Germinal center (tissue), 1 donor: ENCODE results near the gene ZNF320.
"Not testable (repeated sequence)": the region's sequence is repeated elsewhere in the genome, so short reads cannot be mapped to it uniquely, and the experiment has no call there.

Source experiments
- DNase-seq: peaks from one replicate; pipeline ENCODE4 v3.0.0; 2012; ENCODE audit warnings: mixed read lengths, low spot score

ZNF320 gene

DNA sequence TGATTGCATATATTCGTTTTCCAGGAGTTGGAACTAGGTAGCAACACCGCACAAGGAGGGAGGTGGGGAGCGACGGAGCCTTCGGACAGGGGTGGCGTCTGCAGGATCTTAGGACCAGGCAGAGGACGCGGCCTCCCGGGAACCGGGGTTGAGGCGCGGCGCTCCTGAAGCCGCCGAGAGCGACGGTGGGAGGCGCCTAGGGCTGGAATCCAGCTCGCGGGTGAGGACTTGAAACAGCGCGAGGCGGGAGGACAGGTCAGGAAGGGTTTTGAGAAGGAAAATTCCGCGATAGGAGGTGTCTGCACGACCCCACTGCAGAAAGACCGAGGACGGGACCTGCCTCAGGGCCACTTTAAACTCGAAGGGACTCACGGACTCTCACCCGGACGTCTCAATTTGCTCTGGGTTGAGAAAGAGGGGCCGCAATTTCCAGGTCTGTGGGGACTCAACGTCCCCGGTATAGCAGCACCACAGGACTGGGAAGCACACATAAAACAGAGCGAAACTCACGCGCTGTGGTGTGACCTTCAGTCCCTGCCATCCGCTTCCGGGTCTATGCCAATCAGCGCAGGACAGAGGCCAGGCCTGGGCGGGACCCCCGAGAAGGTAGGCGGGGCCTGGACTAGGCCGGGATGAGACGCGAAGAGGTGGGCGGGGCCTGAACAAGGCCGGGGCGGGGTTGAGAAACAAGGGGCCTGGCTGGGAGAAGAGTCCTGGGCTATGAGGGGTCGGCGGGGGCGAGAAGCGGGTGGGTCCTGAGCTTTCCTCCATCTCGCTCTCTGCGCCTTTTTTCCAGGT is at the start of gene ZNF320:
Gene ZNF320, minus strand, starts transcription at position 498 of the 798 bp plus-strand sequence. CDS start 7,380 bp downstream, outside the sequence.
- DNase-seq, result peak; percentile 98

DNA sequence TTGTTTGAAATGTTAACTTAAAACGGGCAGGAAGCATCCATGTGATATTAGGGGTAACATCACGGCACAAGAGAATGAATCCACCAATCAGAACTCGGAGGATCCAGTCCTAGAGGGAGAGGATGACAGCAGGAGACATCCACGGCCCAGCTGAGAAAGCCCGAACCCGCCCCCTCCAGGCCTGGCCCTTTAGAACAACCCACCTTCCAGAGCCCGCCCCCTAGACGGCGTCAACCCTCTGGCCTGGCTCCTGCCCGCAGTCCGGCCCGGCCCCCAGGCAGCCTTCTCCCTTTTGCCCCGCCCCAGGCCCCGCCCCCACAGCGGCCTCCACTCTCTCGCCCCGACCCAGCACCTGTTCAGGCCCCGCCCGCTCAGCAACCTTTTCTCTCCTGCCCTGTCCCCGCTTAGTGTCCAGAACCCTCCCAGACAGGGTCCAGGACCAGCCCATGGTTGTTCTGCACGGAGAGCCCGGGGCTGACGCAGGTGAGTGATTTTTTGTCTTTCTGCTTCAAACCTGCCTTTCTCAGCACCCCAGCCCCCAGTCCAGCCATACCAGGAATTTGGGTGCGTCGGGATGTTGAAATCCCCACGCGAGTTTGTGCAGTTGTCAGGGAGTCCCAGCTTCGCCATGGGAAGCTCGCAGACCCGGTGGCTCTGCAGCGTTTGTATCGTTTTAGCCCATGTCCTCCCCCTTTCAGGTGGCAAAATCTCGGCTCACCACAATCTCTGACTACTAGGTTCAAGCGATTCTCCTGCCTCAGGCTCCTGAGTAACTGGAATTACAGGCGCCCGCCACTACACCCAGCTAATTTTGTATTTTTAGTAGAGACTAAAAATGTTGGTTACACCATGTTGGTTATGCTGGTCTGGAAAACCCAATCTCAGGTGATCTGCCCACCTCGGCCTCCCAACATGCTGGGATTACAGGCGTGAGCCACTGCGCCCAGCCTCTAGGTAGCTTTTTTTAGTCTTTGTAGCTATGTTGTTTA is 49.2 kb upstream of the ZNF320 start:
- peak; percentile 23 for DNase-seq

DNA sequence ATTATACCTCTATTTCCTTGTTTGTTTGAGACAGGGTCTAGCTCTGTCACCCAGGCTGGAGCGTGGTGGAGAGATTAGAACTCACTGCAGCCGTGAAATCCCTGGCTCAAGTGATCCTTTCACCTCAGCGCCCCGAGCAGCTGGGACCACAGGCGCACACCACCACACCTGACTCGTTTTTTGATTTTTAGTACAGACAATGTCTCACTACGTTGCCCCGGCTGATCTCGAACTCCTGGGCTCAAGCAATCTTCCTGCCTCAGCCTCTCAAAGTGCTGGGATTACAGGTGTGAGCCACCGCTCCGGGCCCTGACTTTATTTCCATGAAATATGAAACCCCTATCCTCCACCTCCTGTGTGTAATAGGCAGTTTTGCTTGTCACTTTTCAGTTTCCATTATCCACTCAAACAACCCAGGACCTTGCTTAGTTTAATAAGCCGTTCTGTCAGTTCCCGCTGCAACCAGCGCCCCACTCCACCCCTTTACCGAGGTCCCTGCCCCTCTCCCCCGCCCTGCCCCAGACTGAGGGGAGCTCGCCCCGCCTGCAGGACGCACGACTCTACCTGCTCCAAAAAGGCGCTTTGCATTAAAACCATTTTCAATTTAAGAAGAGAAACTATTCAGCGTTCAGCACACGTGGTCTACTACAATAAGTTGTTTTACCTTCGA is 48.4 kb upstream of the ZNF320 start:
- no peak for DNase-seq

DNA sequence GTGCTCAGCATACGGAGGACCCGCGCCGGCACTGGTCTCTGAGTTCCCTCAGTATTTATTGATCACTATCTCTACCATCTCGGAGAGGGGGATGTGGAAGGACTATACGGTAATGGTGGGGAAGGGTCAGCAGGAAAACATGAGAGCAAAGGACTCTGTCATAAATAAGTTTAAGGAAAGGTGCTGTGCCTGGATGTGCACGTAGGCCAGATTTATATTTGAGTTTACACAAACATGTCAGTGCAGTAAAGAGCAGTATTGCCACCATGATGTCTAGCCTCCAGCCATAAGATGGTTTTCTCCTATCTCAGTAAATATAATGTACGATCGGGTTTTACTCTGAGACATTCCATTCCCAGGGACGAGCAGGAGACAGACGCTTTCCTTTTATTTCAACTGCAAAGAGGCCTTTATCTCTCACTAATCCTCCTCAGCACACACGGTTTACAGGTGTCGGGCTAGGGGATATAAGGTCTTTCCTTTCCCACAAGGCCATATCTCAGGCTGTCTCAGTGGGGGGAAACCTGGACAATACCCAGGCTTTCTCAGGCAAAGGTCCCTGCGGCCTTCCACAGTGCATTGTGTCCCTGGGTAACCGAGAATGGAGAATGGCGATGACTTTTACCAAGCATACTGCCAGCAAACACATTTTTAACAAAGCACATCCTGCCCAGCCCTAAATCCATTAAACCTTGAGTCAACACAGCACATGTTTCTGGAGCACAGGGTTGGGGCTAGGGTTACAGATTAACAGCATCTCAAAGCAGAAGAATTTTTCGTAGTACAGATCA is 47.5 kb upstream of the ZNF320 start:
- DNase-seq, result not testable (repeated sequence)

DNA sequence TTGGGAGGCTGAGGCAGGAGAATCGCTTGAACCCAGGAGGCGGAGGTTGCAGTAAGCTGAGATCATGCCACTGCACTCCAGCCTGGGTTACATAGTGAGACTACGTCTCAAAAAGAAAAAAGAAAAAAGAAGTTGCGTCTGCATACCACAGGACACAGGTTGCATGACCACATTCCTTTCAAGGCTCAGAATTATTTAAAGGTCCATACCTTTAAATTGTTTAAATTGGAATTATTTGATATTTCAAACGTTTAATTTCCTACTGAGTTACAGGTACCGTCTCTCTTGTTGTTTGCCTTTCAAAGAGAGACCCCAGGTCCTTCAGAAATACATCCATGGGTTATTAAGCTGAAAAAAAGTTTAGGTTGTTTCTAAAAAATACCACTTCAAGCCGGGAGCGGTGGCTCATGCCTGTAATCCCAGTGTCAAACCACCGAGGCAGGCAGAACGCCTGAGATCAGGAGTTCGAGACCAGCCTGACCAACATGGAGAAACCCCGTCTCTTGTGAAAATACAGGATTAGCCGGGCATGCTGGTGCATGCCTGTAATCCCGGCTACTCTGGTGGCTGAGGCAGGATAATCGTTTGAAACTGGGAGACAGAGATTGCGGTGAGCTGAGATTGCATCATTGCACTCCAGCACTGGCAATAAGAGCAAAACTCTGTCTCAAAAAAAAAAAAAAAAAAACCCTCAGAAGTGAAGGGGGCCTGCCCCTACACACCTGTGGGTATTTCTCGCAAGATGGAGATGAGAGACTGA is 46.6 kb upstream of the ZNF320 start:
- no peak for DNase-seq

DNA sequence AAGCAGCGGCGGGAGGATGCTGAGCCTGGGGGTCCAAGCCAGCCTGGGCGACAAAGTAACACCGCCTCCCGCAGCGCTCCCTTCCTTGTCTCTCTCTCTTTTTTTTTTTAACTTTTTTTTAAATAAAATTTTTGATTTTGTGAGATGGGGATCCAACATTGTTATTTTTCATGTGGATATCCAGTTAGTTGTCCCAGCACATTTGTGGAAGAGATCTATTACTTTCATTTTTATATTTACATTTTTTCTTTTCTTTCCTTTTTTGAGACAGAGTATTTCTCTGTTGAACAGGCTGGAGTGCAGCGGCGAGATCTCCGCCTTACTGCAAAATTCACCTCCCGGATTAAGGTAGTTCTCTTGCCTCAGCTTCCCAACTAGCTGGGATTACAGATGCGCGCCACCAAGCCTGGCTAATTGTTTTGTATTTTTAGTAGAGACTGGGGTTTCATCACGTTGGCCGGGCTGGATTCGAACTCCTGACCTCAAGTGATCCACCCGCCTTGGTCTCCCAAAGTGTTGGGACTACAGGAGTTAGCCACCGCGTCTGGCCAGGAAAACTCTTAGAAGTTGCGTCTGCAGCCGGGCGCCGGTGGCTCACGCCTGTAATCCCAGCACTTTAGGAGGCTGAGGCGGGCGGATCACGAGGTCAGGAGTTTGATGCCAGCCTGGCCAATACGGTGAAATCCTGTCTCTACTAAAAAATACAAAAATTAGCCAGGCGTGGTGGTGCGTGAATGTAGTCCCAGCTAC is 45.9 kb upstream of the ZNF320 start:
- DNase-seq, result no peak

DNA sequence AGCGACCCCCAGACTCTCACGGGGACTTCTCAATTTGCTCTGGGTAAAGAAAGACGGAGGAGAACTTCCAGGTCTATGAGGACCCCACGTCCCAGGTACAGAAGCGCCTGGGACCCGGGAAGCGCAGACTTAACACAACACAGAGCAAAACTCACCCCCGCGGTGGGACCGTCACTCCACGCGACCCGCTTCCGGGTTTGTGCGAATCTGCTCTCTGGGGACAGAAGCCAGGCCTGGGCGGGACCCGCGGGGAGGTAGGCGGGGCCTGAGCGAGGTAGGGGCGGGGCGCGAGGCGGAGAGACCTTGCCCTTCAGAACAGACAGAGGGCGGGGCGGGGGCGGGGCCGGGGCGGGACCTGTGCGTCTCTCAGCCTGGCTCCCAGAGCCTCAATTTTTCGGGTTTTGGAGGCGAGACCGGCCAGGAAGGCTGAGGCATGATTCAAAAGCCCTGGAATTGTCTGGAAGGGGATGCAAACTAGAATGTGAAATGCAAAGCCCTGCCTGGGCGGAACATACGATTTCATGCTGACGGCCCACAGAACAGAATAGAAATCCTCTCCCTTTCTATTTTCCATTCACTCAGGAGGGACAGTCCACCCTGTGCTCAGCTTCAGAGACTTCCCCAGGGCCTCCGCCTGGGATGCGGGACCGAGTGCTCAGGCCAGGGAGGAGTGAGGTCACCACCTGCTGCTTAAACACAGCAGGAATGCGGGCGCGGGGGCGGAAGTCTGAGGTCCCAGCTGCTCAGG is 45.1 kb upstream of the ZNF320 start:
- DNase-seq, result peak; percentile 93

DNA sequence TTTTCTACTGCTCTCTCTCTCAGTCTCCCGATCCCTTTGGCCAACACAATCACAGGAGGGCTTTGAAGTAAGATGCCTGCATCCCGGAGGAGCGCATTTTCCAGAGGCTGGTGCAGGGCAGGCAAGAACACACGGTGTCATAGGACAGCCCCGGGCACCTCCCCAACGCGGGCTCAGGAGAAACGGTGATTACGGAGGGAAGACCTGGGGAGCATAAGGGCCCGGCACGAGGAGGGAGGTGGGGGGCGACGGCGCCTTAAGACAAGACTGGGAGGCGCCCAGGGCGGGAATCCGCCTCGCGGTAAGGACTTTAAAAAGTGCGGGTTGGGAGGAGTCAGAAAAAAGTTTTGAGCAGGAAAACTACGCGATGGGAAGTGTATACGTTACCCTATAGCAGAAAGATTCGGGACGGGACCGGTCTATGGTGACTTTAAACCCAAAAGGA is 44.5 kb upstream of the ZNF320 start:
- DNase-seq, result peak; percentile 5

DNA sequence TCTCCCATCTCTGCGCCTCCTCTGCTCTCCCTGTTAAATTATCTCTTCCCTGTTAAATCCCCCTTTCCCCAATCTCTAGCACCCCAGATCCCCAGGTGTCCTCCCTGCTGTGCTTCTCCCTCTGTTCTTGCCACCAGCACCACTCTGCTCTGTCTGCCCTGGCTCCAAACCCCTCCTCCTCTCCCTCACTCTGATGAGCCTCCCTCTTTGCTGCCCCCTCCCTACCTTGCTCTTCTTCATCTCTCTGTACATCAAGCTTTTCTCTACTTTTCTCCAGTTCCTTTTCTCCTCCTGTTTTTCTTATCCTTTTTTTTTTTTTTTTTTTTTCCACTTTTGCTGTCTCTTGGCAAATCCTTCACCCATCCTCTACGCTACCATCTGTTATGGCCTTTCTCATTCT is 44.1 kb upstream of the ZNF320 start:
- not testable (repeated sequence) for DNase-seq

DNA sequence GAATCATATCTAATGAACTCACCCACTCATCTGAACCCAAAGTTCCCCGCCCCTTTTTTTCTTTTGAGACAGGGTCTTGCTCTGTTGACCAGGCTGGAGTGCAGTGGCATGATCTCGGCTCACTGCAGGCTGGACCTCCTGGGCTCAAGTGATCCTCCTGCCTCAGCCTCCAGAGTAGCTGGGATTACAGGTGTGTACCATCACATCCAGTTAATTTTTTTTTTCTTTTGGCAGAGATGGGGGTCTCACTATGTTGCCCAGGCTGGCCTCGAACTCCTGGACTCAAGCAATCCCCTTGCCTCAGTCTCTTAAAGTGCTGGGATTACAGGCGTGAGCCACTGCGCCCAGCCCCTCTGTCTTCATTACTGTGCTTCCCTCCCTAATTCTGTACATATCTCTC is 43.5 kb upstream of the ZNF320 start:
- not testable (repeated sequence) for DNase-seq

DNA sequence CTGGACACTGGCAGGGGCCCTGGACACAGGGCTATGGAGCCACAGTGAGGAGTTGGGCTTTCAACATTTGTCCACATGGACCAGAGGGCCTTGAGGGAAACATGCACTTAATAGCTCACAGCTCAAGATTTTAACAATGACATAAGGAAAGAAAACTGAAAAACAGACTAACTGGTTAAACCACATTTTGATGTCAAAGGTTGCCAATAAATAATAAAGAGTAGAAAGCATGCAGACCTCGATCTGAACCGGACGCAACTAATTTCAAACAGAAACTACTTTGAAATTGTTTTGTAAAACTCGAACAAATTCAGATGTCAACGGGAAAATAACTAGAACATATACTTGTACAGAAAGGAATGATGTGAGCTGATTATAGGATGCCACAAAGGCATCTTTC is 41.3 kb upstream of the ZNF320 start:
- DNase-seq, result no peak

DNA sequence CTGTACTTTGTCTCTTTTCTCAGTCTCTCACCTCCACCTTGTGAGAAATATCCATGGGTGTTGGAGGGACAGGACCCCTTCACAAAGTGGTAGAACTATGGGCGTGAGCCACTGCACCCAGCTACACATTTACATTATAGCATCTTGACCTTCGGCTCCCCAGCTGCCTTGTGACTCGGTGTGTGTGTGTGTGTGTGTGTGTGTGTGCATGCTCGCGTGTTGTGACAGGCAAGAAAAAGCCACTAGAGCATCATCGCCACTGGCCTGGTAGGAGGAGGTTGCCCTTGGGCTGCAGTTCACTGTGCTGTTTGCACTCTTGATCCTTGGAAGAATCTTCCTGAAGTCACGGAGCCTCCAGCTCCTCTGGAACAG is 39.5 kb upstream of the ZNF320 start:
- no peak for DNase-seq

DNA sequence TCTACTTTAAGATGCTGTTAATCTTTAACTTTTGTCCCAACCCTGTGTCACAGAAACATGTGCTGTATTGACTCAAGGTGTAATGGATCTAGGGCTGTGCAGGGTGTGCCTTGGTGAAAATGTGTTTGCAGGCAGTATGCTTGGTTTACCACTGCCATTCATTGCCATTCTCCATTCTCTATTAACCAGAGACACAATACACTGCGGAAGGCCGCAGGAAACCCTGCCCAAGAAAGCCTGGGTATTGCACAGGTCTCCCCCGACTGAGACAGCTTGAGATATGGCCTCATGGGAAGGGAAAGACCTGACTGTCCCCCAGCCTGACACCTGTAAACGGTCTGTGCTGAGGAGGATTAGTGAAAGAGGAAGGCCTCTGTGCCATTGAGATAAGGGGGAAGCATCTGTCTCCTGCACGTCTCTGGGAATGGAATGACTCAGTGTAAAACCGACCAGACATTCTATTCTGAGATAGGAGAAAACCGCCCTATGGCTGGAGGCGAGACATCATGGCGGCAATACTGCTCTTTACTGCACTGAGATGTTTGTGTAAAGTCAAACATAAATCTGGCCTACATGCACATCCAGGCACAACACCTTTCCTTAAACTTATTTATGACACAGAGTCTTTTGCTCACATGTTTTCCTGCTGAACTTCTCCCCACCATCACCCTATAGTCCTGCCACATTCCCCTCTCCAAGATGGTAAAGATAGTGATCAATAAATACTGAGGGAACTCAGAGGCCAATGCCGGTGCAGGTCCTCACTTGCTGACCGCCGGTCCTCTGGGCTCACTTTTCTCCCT is 38.9 kb upstream of the ZNF320 start:
- no peak for DNase-seq

DNA sequence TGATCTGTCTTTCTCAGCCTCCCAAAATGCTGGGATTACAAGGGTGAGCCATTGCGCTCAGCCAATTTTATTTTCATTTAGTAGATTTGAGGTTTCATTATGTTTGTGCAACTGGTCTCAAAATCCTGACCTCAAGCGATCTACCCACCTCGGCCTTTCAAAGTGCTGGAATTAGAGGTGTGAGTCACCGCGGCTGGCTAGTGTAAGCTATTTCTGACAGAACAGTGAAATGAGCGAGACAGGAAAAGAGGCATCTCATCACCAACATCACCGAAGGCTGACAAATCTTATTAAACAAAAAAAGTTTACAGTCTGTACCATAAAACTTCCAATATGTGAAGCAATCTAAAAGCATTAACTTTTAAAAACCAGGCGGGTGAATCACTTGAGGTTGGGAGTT is 38.0 kb upstream of the ZNF320 start:
- DNase-seq, result no peak

DNA sequence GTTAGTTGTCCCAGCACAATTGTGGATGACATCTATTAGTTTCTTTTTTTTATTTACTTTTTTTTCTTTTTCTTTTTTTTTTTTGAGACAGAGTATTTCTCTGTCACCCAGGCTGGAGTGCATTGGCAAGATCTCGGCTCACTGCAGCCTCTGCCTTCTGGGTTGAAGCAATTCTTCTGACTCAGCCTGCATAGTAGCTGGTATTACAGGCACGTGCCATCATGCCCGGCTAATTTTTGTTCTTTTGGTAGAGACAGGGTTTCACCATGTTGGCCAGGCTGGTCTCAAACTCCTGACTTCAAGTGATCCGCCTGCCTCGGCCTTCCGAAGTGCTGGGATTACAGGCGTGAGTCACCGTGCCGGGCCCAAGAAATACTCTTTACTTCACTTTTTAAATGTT is 27.2 kb upstream of the ZNF320 start:
- DNase-seq, result not testable (repeated sequence)

DNA sequence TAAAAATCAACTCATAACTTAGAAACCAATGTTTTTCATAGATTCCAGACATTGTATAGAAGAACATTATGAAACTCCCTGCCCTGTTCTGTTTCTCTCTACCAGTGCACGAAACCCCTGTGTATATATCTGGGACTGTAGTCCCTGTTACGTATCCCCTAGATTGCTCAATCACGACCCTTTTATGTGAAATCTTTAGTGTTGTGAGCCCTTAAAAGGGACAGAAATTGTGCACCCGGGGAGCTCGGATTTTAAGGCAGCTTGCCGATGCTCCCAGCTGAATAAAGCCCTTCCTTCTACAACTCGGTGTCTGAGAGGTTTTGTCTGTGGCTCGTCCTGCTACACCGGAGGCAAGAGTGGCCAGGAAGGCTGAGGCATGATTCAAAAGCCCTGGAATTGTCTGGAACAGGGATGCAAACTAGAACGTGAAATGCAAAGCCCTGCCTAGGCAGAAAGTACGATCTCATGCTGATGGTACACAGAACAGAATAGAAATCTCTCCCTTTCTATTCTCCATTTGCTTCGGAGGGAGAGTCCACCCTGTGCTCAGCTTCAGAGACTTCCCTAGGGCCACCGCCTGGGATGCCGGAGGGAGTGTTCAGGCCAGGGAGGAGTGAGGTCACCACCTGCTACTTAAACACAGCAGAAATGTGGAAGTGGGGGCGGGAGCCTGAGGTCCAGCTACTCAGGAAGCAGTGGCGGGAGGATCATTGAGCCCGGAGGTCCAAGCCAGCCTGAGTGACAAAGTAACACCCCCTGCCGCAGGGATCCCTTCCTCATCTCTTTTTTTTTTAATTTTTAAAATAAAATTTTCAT is 26.6 kb upstream of the ZNF320 start:
- DNase-seq, result no peak
